A673 (cell line): ENCODE data around the gene C21orf58. TPM values are rescaled to one million over a fixed set of nuclear protein-coding genes. Genes with fewer than 3 reads are reported as not detected.

ENCODE experiments used
- BruUV-seq: library from RNA; stranded (reverse); fragments of 400-500 nt; replicated peaks from 2 replicates; lab custom pipeline; 2021; lab: Mats Ljungman, UMichigan
- CTCF ChIA-PET: fragments of 300-600 bp; sonication (Branson Sonifier 250); formaldehyde crosslinking; loops from one replicate; lab custom pipeline; 2022; ENCODE audit warnings: antibody characterized with exemption; lab: Charles Lee
- POLR2A ChIA-PET: fragments of 300-600 bp; sonication (Branson Sonifier 250); formaldehyde crosslinking; loops from one replicate; lab custom pipeline; 2022; ENCODE audit warnings: antibody characterized with exemption; ENCODE audit not compliant: low non-redundant PET; lab: Charles Lee
- DNase-seq: peaks from one replicate; pipeline ENCODE4 v3.0.0-alpha.2; 2015; ENCODE audit warnings: low spot score
- H3K27ac ChIP-seq: fragments of 200-600 bp; sonication (generic); 2 replicates; pipeline ENCODE4 v1.5.1; 2016; ENCODE audit warnings: mixed run types, low read depth, mild to moderate bottlenecking, mixed read lengths, antibody characterized with exemption, low read length; ENCODE audit not compliant: poor library complexity, severe bottlenecking
- H3K27me3 ChIP-seq: fragments of 200-600 bp; sonication (generic); replicated peaks from 2 replicates; pipeline ENCODE4 v1.6.1; 2017; ENCODE audit warnings: mixed run types, low read depth, mild to moderate bottlenecking, mixed read lengths, antibody characterized with exemption, low read length; ENCODE audit not compliant: insufficient read depth, poor library complexity
- H3K36me3 ChIP-seq: fragments of 200-600 bp; sonication (generic); 2 replicates; pipeline ENCODE4 v1.6.1; 2016; ENCODE audit warnings: mixed run types, mild to moderate bottlenecking, mixed read lengths, antibody characterized with exemption, low read length; ENCODE audit not compliant: insufficient read depth, poor library complexity, severe bottlenecking
- H3K4me1 ChIP-seq: fragments of 200-600 bp; sonication (generic); 2 replicates; pipeline ENCODE4 v1.6.1; 2017; ENCODE audit warnings: mixed run types, mild to moderate bottlenecking, mixed read lengths, antibody characterized with exemption, low read length; ENCODE audit not compliant: insufficient read depth, poor library complexity, severe bottlenecking
- H3K4me3 ChIP-seq: fragments of 200-600 bp; sonication (generic); 2 replicates; pipeline ENCODE4 v1.5.1; 2016; ENCODE audit warnings: low read depth, mixed run types, mild to moderate bottlenecking, mixed read lengths, low read length; ENCODE audit not compliant: poor library complexity, severe bottlenecking
- H3K9me3 ChIP-seq: fragments of 200-600 bp; sonication (generic); 2 replicates; pipeline ENCODE4 v1.6.1; 2016; ENCODE audit warnings: mixed run types, low read depth, mild to moderate bottlenecking, mixed read lengths, antibody characterized with exemption, low read length; ENCODE audit not compliant: poor library complexity, severe bottlenecking
- CTCF ChIP-seq: fragments of 300-800, 200-600 bp; sonication (generic); conservative IDR thresholded peaks from 2 replicates; pipeline ENCODE4 v1.5.1; 2017; ENCODE audit warnings: low read depth, mild to moderate bottlenecking, antibody characterized with exemption, low read length, moderate library complexity, mixed read lengths
- EZH2 ChIP-seq: fragments of 200-600 bp; sonication (generic); IDR thresholded peaks from 2 replicates; pipeline ENCODE4 v1.6.1; 2017; ENCODE audit warnings: borderline replicate concordance, low read depth, mild to moderate bottlenecking, mixed read lengths, antibody characterized with exemption, low read length; ENCODE audit not compliant: poor library complexity, severe bottlenecking
- intact Hi-C: fragments of 100-400 bp; cut with micrococcal nuclease; formaldehyde crosslinking; loops from one replicate; pipeline ENCODE4 v1.10.0; 2022; ENCODE audit not compliant: unreplicated experiment
- total RNA-seq: library from RNA; stranded (reverse); gene quantifications from 2 replicates; pipeline ENCODE4 v1.2.3, GENCODE V29; 2021

The C21orf58 gene
- total RNA-seq, 1 experiment from 2014 or later, result 41.2 TPM

GRCh38 chr21:46295996-46296752 lies 27.5 kb downstream of the C21orf58 start:
- peaks cover 32% of the 10 kb centered on the region for H3K36me3 ChIP-seq
- ChIA-PET CTCF (no interaction called here), POLR2A (no interaction called here)
- H3K27ac ChIP-seq, result peak overlapping the region; percentile 51
- H3K27me3 ChIP-seq, result no peaks in the 10 kb centered on the region
- intact Hi-C loops, result no loop called here
- no peaks in the 10 kb centered on the region for H3K9me3 ChIP-seq
- peaks cover 18% of the 10 kb centered on the region for H3K4me1 ChIP-seq
- H3K4me3 ChIP-seq, result no peak overlapping the region
- TF ChIP-seq CTCF (no peak), EZH2 (no peak)
- DNase-seq, result peak; percentile 25
- no TSS peak for BruUV-seq

GRCh38 chr21:46295177-46295770 lies 28.4 kb downstream of the C21orf58 start:
- Histone ChIP-seq H3K4me3 (no peak overlapping the region), H3K4me1 (peaks cover 18% of the 10 kb centered on the region), H3K27ac (peak overlapping the region; percentile 51), H3K27me3 (no peaks in the 10 kb centered on the region), H3K36me3 (peaks cover 25% of the 10 kb centered on the region), H3K9me3 (no peaks in the 10 kb centered on the region)
- TF ChIP-seq EZH2 (no peak), CTCF (no peak)
- ChIA-PET CTCF (no interaction called here), POLR2A (no interaction called here)
- DNase-seq, result peak; percentile 76
- BruUV-seq, result no TSS peak
- intact Hi-C loops, result no loop called here

- BruUV-seq, result no TSS peak
- no peak for TF ChIP-seq EZH2
- no peak for TF ChIP-seq CTCF
- Histone ChIP-seq H3K4me1 (peaks cover 18% of the 10 kb centered on the region), H3K9me3 (no peaks in the 10 kb centered on the region), H3K4me3 (no peak overlapping the region), H3K27ac (peak overlapping the region; percentile 51), H3K27me3 (no peaks in the 10 kb centered on the region), H3K36me3 (peaks cover 19% of the 10 kb centered on the region)
- peak; percentile 33 for DNase-seq
- intact Hi-C loops, result no loop called here
- ChIA-PET CTCF (no interaction called here), POLR2A (no interaction called here)
Measured at GRCh38 chr21:46294647-46295176, 29.0 kb downstream of the C21orf58 start.
